Measurements from ENCODE around the gene TEN1. TPM values are rescaled to one million over a fixed set of nuclear protein-coding genes. Genes with fewer than 3 reads are reported as not detected.

TEN1 gene
- total RNA-seq, 2 experiments from 2014 or later = 11.4 to 12.3 TPM

- POLR2A ChIA-PET = interaction anchor here (0.6 to 1.3 kb wide), 4 partner anchors 62 to 104 kb away, joined by 3 read pairs; partner anchors contain the start of genes MRPL38 and SRP68
- no peaks in the 10 kb centered on the region for H3K36me3 Mint-ChIP-seq
These were observed 21.1 kb downstream of the TEN1 start for GRCh38 chr17:76000016-76000754.

GRCh38 chr17:76000755-76001521, 21.9 kb downstream of the TEN1 start, which contains the start of gene CDK3:
Gene CDK3, plus strand, starts transcription at chr17:76000855. Its CDS starts 571 bp downstream, at chr17:76001426.
- intact Hi-C loops (cut with micrococcal nuclease) = loop anchor here (1.0 kb wide), 1 partner anchor 96 kb away; no protein-coding TSS in a partner anchor
- H3K27ac Mint-ChIP-seq = no peak within 1 kb of the TSS
- POLR2A ChIA-PET = interaction anchor here (0.7 to 1.3 kb wide), 3 partner anchors 71 to 105 kb away, joined by 3 read pairs; partner anchors contain the start of genes MRPL38 and SRP68

More at GRCh38 chr17:76000016-76000754, 21.1 kb downstream of the TEN1 start:
- Mint-ChIP-seq H3K4me1 (ENCODE audit: low read depth) (peaks cover 16% of the 10 kb centered on the region), H3K9me3 (no peaks in the 10 kb centered on the region), H3K4me3 (no peak overlapping the region), H3K27me3 (no peaks in the 10 kb centered on the region), H3K27ac (no peak overlapping the region)
- intact Hi-C loops (cut with micrococcal nuclease) = loop anchor here (1.0 kb wide), 1 partner anchor 95 kb away; no protein-coding TSS in a partner anchor
- peak; percentile 76 for DNase-seq
- CTCF ChIA-PET = interaction anchor here (0.7 to 11.7 kb wide), 18 partner anchors 9 to 445 kb away, joined by 3 to 170 read pairs (median 4); partner anchors contain the start of genes ACOX1, FBF1, MRPL38 and TEN1

DNA sequence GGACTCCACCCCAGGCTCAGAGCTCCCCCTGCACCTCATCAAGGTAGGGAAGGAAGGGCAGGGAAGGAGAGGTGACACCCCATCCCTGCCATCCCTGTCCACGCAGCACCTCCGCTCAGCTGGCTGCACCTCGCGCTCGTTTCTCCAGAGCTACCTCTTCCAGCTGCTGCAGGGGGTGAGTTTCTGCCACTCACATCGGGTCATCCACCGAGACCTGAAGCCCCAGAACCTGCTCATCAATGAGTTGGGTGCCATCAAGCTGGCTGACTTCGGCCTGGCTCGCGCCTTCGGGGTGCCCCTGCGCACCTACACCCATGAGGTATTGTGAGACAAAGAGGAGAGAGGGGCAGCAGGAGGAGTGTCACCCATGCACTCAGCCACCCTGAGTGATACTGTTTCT, 23.1 kb downstream of the TEN1 start:
- Mint-ChIP-seq H3K27me3 (no peaks in the 10 kb centered on the region), H3K4me3 (no peak overlapping the region), H3K36me3 (no peaks in the 10 kb centered on the region), H3K4me1 (ENCODE audit: low read depth) (peaks cover 7% of the 10 kb centered on the region), H3K27ac (no peak overlapping the region), H3K9me3 (no peaks in the 10 kb centered on the region)
- POLR2A ChIA-PET = no interaction called here
- intact Hi-C loops (cut with micrococcal nuclease) = no loop called here
- CTCF ChIA-PET = interaction anchor here (0.8 to 11.7 kb wide), 8 partner anchors 12 to 396 kb away, joined by 3 to 170 read pairs (median 4); partner anchors contain the start of gene WBP2
- DNase-seq = no peak

More at GRCh38 chr17:76000755-76001521, 21.9 kb downstream of the TEN1 start, which contains the start of gene CDK3:
- no peaks in the 10 kb centered on the region for H3K27me3 Mint-ChIP-seq
- no peaks in the 10 kb centered on the region for H3K36me3 Mint-ChIP-seq
- H3K4me1 Mint-ChIP-seq (ENCODE audit: low read depth) = peaks cover 16% of the 10 kb centered on the region
- no peaks in the 10 kb centered on the region for H3K9me3 Mint-ChIP-seq
- CTCF ChIA-PET = interaction anchor here (0.7 to 11.7 kb wide), 17 partner anchors 10 to 444 kb away, joined by 3 to 170 read pairs (median 5); partner anchors contain the start of genes ACOX1, FBF1, MRPL38 and TEN1
- H3K4me3 Mint-ChIP-seq = no peak within 1 kb of the TSS
- no peak for DNase-seq

- Mint-ChIP-seq H3K4me3 (no peak overlapping the region), H3K36me3 (no peaks in the 10 kb centered on the region), H3K4me1 (ENCODE audit: low read depth) (no peaks in the 10 kb centered on the region), H3K27me3 (no peaks in the 10 kb centered on the region), H3K9me3 (no peaks in the 10 kb centered on the region), H3K27ac (no peak overlapping the region)
- intact Hi-C loops (cut with micrococcal nuclease) = no loop called here
- ChIA-PET CTCF (interaction anchor here (0.8 to 11.7 kb wide), 7 partner anchors 10 to 299 kb away, joined by 3 to 170 read pairs (median 6); partner anchors contain the start of gene MRPL38), POLR2A (interaction anchor here (0.7 kb wide), 1 partner anchor 913 kb away, joined by 3 read pairs; no protein-coding TSS in a partner anchor)
- DNase-seq = no peak
These were observed 24.9 kb downstream of the TEN1 start for GRCh38 chr17:76003915-76004314.

GRCh38 chr17:76004750-76005262, 25.8 kb downstream of the TEN1 start:
- Mint-ChIP-seq H3K4me1 (ENCODE audit: low read depth) (no peaks in the 10 kb centered on the region), H3K27me3 (no peaks in the 10 kb centered on the region), H3K9me3 (no peaks in the 10 kb centered on the region), H3K4me3 (no peak overlapping the region), H3K27ac (no peak overlapping the region), H3K36me3 (no peaks in the 10 kb centered on the region)
- POLR2A ChIA-PET = interaction anchor here (1.2 kb wide), 1 partner anchor 125 kb away, joined by 3 read pairs; no protein-coding TSS in a partner anchor
- no peak for DNase-seq
- intact Hi-C loops (cut with micrococcal nuclease) = loop anchor here (1.0 kb wide), 1 partner anchor 100 kb away; no protein-coding TSS in a partner anchor
- CTCF ChIA-PET = interaction anchor here (0.6 to 11.7 kb wide), 25 partner anchors 8 to 290 kb away, joined by 3 to 170 read pairs (median 4); partner anchors contain the start of genes ACOX1, EXOC7, MRPL38 and TEN1

DNA sequence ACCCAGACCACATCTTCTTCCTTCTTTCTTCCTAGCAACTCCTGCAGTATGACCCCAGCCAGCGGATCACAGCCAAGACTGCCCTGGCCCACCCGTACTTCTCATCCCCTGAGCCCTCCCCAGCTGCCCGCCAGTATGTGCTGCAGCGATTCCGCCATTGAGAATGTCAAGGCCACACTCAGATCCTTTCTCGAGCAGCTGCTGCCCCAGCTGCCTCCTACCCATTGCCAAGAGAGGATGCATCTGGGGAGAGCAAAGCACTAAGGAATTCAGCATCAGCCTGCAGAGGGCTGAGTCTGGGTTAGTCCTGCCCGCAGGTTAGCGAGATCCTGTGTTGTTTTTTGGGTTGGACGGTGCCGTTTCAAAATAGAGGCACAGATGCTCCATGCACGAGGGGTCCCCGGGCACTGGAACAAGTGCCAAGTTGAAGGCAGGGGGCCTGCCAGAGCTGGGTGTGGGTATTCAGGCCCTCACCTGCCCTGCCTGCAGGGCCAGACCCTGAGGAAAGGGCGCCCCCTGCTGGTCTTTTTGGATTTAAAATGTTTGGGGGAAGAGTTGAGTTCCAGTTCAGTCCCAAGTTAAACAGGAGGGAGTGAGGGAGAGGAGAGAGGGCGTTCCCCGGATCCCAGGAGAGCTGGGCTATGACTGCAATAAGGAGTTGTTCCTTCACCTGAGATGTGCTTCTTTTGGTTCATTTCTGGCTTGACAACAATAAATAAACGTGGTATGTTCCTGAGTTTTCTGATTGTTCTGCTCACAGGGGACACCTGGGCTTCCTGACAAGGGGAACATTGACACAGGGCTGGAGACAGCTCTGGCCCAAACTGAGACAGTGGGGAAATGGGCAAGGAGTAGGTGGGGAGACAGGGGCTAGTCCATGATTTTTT, 26.5 kb downstream of the TEN1 start:
- DNase-seq = peak; percentile 87
- ChIA-PET CTCF (interaction anchor here (0.6 to 11.7 kb wide), 29 partner anchors 8 to 500 kb away, joined by 3 to 170 read pairs (median 4); partner anchors contain the start of genes ACOX1, EXOC7, FBF1 and MRPL38), POLR2A (interaction anchor here (0.8 to 1.2 kb wide), 2 partner anchors 110 to 125 kb away, joined by 3 read pairs; no protein-coding TSS in a partner anchor)
- Mint-ChIP-seq H3K36me3 (no peaks in the 10 kb centered on the region), H3K4me1 (ENCODE audit: low read depth) (no peaks in the 10 kb centered on the region), H3K9me3 (no peaks in the 10 kb centered on the region), H3K4me3 (no peak overlapping the region), H3K27me3 (no peaks in the 10 kb centered on the region), H3K27ac (no peak overlapping the region)
- intact Hi-C loops (cut with micrococcal nuclease) = loop anchor here (1.0 kb wide), 1 partner anchor 100 kb away; no protein-coding TSS in a partner anchor

- Mint-ChIP-seq H3K27ac (no peak overlapping the region), H3K4me1 (ENCODE audit: low read depth) (no peaks in the 10 kb centered on the region), H3K36me3 (no peaks in the 10 kb centered on the region), H3K9me3 (no peaks in the 10 kb centered on the region), H3K4me3 (no peak overlapping the region), H3K27me3 (no peaks in the 10 kb centered on the region)
- intact Hi-C loops (cut with micrococcal nuclease) = no loop called here
- ChIA-PET CTCF (interaction anchor here (0.6 to 13.4 kb wide), 8 partner anchors 6 to 390 kb away, joined by 3 to 170 read pairs (median 4); partner anchors contain the start of genes CDK3 and MRPL38), POLR2A (interaction anchor here (0.6 to 1.4 kb wide), 2 partner anchors 110 to 142 kb away, joined by 3 to 4 read pairs; partner anchors contain the start of gene TRIM65)
- no peak for DNase-seq
These were observed 28.2 kb downstream of the TEN1 start for GRCh38 chr17:76007131-76007849.

DNA sequence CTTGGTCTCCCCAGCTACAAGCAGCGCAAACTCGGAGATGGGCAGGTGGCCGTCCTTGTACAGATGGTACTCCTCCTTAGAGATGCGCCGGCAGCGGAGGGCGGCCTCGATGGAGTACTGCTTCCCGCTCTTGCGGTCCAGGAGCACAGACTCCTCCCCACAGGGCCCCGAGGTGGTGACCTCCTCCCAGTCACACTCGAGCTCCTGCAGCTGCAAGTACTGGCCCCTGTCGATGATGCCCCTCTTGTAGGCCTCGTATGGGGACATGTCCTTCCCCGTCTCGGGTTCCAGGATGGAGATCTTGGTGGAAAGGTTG, 28.8 kb downstream of the TEN1 start:
- POLR2A ChIA-PET = interaction anchor here (1.4 kb wide), 1 partner anchor 111 kb away, joined by 4 read pairs; the partner anchor contains the start of gene TRIM65
- Mint-ChIP-seq H3K4me1 (ENCODE audit: low read depth) (no peaks in the 10 kb centered on the region), H3K27ac (no peak overlapping the region), H3K27me3 (no peaks in the 10 kb centered on the region), H3K36me3 (no peaks in the 10 kb centered on the region), H3K4me3 (no peak overlapping the region), H3K9me3 (no peaks in the 10 kb centered on the region)
- intact Hi-C loops (cut with micrococcal nuclease) = no loop called here
- no peak for DNase-seq
- CTCF ChIA-PET = interaction anchor here (0.6 to 13.4 kb wide), 9 partner anchors 7 to 390 kb away, joined by 3 to 170 read pairs (median 3); partner anchors contain the start of genes CDK3, MRPL38 and TRIM65

DNA sequence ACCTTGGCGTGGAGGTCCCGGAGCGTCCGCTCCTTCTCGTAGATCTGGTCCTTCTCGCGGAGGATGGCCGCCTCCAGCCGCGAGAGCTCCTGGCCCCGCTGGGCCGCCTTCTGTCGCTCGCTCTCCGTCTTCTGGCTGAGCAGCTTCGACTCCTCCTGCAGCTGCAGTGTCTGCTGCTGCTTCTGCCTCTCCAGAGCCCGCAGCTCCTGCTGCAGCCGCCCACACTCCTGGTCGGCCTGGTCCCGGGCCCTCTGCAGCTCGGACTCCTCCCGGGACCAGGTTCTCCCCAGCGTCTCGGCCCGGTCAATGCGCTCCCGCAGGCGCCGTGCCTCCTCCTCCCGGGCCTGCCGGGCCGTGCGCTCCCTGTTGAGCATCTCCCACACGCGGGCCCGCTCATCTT, 29.2 kb downstream of the TEN1 start:
- POLR2A ChIA-PET = interaction anchor here (1.4 kb wide), 1 partner anchor 111 kb away, joined by 4 read pairs; the partner anchor contains the start of gene TRIM65
- no peak overlapping the region for H3K27ac Mint-ChIP-seq
- no peak for DNase-seq
- intact Hi-C loops (cut with micrococcal nuclease) = no loop called here
- no peak overlapping the region for H3K4me3 Mint-ChIP-seq
- no peaks in the 10 kb centered on the region for H3K4me1 Mint-ChIP-seq (ENCODE audit: low read depth)
- CTCF ChIA-PET = interaction anchor here (0.6 to 13.4 kb wide), 9 partner anchors 7 to 390 kb away, joined by 3 to 170 read pairs (median 3); partner anchors contain the start of genes CDK3, MRPL38 and TRIM65
- H3K36me3 Mint-ChIP-seq = no peaks in the 10 kb centered on the region
- no peaks in the 10 kb centered on the region for H3K27me3 Mint-ChIP-seq
- no peaks in the 10 kb centered on the region for H3K9me3 Mint-ChIP-seq

Measured in activated CD4-positive, alpha-beta memory T cell treated with anti-CD3 and anti-CD28 coated beads for 36 hours (primary cell).